Common myeloid progenitor, CD34-positive (primary cell): ENCODE results near the gene FLII.

Source experiments
- CTCF ChIA-PET: fragments of 350-600 bp; sonication (Branson Sonifier 250); formaldehyde crosslinking; loops from one replicate; lab custom pipeline; 2021; ENCODE audit warnings: antibody characterized with exemption; lab: Charles Lee
- POLR2A ChIA-PET: fragments of 350-600 bp; sonication (Branson Sonifier 250); formaldehyde crosslinking; loops from one replicate; lab custom pipeline; 2021; ENCODE audit warnings: antibody characterized with exemption; lab: Charles Lee
- DNase-seq, 3 donors: peaks; one replicate each; pipeline versions ENCODE4 v3.0.0 to v3.0.0-alpha.2; 2013
- H3K27ac ChIP-seq, 2 experiments: 1 replicate in 1 of 2; 2 replicates in 1 of 2; pipeline ENCODE4 v1.7.0; 2013; ENCODE audit warnings: inconsistent platforms in 2 of 2, low read length in 2 of 2, mild to moderate bottlenecking in 2 of 2, low read depth in 1 of 2, moderate library complexity in 1 of 2; ENCODE audit not compliant: severe bottlenecking in 2 of 2, insufficient read depth in 1 of 2, poor library complexity in 1 of 2
- H3K27me3 ChIP-seq, 5 experiments: replicated peaks in 2 of 5; 1 replicate in 3 of 5; 2 replicates in 2 of 5; pipeline versions ENCODE4 v1.6.1 to v1.7.0; 2013; ENCODE audit warnings: low read length in 4 of 5, mild to moderate bottlenecking in 2 of 5, moderate library complexity in 2 of 5, inconsistent platforms in 1 of 5; ENCODE audit not compliant: insufficient read depth in 5 of 5, control insufficient read depth in 4 of 5
- H3K36me3 ChIP-seq, 4 experiments: 1 replicate in 2 of 4; 2 replicates in 2 of 4; pipeline versions ENCODE4 v1.6.1 to v1.7.0; 2013; ENCODE audit warnings: low read length in 3 of 4, control low read depth in 1 of 4, mild to moderate bottlenecking in 1 of 4; ENCODE audit not compliant: control insufficient read depth in 4 of 4, insufficient read depth in 4 of 4
- H3K4me1 ChIP-seq, 4 experiments: 1 replicate in 3 of 4; 2 replicates in 1 of 4; pipeline versions ENCODE4 v1.6.1 to v1.7.1; 2013; ENCODE audit warnings: low read length in 3 of 4, mild to moderate bottlenecking in 3 of 4, control low read depth in 1 of 4, inconsistent platforms in 1 of 4, moderate library complexity in 1 of 4; ENCODE audit not compliant: control insufficient read depth in 4 of 4, insufficient read depth in 4 of 4; ENCODE audit errors: control extremely low read depth in 1 of 4
- H3K4me3 ChIP-seq, 7 experiments: 1 replicate in 4 of 7; 2 replicates in 3 of 7; pipeline versions ENCODE4 v1.5.1 to v1.7.0; 2013; ENCODE audit warnings: mild to moderate bottlenecking in 7 of 7, low read length in 6 of 7, moderate library complexity in 6 of 7, inconsistent platforms in 2 of 7, low read depth in 2 of 7, control low read depth in 1 of 7; ENCODE audit not compliant: insufficient read depth in 4 of 7, control insufficient read depth in 1 of 7; ENCODE audit errors: extremely low read depth in 1 of 7
- H3K9me3 ChIP-seq, 5 experiments: 1 replicate in 4 of 5; 2 replicates in 1 of 5; pipeline versions ENCODE4 v1.6.1 to v1.7.1; 2013; ENCODE audit warnings: low read length in 4 of 5, mild to moderate bottlenecking in 2 of 5, inconsistent platforms in 1 of 5, low read depth in 1 of 5, moderate library complexity in 1 of 5; ENCODE audit not compliant: control insufficient read depth in 4 of 5, insufficient read depth in 2 of 5; ENCODE audit errors: control extremely low read depth in 1 of 5
- WGBS: methylation state at CpG from one replicate; pipeline ENCODE4 v1.1.5; 2013; ENCODE audit not compliant: insufficient coverage; 5-methylcytosine and 5-hydroxymethylcytosine counted together

FLII gene

GRCh38 chr17:18256351-18256750 lies 2.2 kb downstream of the FLII start:
- Histone ChIP-seq H3K4me1 (peaks cover 3 to 32% (median 30%) of the 10 kb centered on the region in 4 experiments), H3K27me3 (no peaks in the 10 kb centered on the region), H3K27ac (no peak overlapping the region), H3K36me3 (peaks cover 3 to 54% (median 46%) of the 10 kb centered on the region in 4 experiments), H3K9me3 (no peaks in the 10 kb centered on the region), H3K4me3 (no peak overlapping the region)
- DNase-seq = no peak
- CTCF ChIA-PET = interaction anchor here (0.8 to 1.4 kb wide), 3 partner anchors 8 to 64 kb away, joined by 3 read pairs; no protein-coding TSS in a partner anchor
- 93% methylated on average over 8 of the region's 11 CpGs for WGBS
- POLR2A ChIA-PET = no interaction called here

DNA sequence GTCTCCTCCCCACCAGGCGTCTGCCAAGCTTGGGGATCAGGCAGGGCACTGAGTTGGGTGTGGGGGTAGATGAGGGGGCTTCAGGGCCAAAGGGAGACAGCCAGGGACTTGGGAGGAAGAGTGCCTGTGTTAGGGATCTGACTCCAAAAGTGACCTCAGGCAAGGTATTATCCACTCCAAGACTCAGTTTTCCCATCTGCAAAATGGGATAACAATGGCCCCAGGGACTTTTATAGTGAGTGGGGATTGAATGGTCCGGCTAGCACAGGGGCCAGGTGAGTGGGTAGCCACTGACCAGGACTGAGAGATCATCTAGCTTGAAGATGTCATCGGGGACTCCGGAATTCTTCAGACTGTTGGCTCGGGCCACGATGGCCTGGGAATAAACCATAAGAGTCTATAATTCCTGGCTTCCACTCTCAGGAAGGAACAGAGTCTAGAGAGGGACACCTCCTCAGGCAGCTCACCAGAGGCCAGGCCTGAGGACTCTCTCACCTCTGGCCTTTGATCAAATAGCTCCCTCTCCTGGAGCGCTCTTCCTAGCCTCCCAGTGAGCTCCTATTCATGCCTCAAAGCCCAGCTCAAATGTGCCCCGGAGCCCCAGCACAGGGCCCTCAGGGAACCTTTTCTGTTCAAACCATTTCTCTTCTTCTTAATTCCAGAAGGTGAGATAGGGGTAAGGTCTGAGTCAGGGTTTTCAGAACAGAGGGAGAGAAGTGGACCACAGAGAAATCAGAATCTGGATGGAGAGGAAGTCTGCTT lies 3.5 kb downstream of the FLII start:
- DNase-seq = no peak
- Histone ChIP-seq H3K27me3 (no peaks in the 10 kb centered on the region), H3K36me3 (peaks cover 3 to 67% (median 56%) of the 10 kb centered on the region in 4 experiments), H3K4me1 (peaks cover 3 to 24% (median 20%) of the 10 kb centered on the region in 4 experiments), H3K27ac (no peak overlapping the region), H3K9me3 (no peaks in the 10 kb centered on the region), H3K4me3 (no peak overlapping the region)
- 100% methylated on average over 7 of the region's 8 CpGs for WGBS
- POLR2A ChIA-PET = no interaction called here
- CTCF ChIA-PET = interaction anchor here (1.2 to 1.4 kb wide), 2 partner anchors 12 to 62 kb away, joined by 3 read pairs; no protein-coding TSS in a partner anchor

DNA sequence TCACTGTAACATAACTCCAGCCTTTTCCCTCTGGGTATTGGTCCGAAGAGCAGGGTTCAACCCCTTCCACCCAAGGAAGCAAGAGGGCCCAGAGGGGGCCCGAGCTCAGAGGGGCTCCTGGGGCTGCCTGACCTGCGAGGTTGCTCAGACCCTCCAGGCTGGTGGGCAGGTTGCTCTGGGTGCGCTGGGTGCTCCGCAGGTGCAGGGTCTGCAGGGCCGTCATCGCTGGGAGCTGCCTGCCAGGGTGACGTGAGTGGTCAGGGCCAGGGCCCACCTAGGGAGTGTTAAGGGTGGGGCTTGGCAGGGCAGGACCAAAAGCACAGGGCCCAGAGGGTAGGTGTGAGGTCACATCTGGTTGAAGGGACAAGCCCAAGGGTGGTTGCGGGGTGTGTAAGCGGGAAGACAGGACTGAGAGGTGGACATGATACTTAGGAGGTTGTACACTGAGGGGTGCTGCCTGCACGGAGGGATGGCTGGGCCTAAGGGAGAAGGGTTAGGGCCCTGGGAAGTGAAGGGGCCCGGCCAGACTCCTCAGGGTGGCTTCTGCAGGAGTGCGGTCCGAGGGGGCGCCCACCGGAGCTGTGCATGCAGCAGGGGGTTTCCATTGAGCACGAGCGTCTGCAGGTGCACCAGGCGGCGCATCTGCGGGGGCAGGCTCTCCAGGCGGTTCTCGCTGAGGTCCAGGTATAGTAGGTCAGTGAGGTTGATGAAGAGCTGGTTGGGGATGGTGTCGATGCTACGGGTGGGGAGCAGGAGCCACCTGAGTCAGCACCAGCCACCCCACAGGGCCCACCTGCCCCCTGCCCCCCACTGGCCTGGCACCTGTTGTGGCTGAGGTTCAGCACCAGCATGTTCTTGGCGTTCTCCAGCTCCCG lies 4.4 kb downstream of the FLII start:
- H3K27ac ChIP-seq = no peak overlapping the region
- POLR2A ChIA-PET = no interaction called here

GRCh38 chr17:18253187-18253884 lies 5.2 kb downstream of the FLII start:
- no peaks in the 10 kb centered on the region for H3K27me3 ChIP-seq
- H3K9me3 ChIP-seq = no peaks in the 10 kb centered on the region
- peaks cover 3 to 79% (median 63%) of the 10 kb centered on the region in 4 experiments for H3K36me3 ChIP-seq
- CTCF ChIA-PET = no interaction called here
- 96% methylated on average over 14 of the region's 16 CpGs for WGBS
- H3K4me1 ChIP-seq = peaks cover 0 to 15% (median 11%) of the 10 kb centered on the region in 4 experiments
- H3K27ac ChIP-seq = no peak overlapping the region
- no peak overlapping the region for H3K4me3 ChIP-seq
- DNase-seq = no peak
- POLR2A ChIA-PET = no interaction called here

More for the DNA sequence above, 4.4 kb downstream of the FLII start:
- no peaks in the 10 kb centered on the region for H3K27me3 ChIP-seq
- H3K4me1 ChIP-seq = peaks cover 0 to 21% (median 16%) of the 10 kb centered on the region in 4 experiments
- WGBS = over 99% methylated on average over 17 of the region's 27 CpGs
- CTCF ChIA-PET = interaction anchor here (1.2 kb wide), 1 partner anchor 61 kb away, joined by 3 read pairs; no protein-coding TSS in a partner anchor
- H3K4me3 ChIP-seq = no peak overlapping the region
- no peaks in the 10 kb centered on the region for H3K9me3 ChIP-seq
- no peak for DNase-seq
- peaks cover 3 to 71% (median 59%) of the 10 kb centered on the region in 4 experiments for H3K36me3 ChIP-seq

DNA sequence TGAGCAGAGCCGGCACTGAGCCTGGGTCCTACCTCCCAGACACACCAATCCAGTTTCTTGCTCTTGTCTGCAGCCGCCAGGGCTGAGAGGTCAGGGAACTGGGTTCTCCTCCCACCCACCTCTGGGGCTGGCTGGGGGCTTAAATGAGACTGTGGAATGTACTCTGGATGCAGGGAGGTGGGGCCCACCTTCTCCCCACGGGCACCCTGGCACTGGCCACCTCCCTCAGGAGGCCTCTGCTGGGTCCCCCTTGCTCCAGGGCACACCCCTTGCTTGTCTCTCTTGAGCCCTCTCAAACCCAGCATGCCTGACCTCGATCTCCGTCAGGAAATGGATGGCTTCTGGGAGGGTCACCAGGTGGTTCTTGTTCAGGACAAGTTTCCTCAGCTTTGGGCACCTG lies 6.4 kb downstream of the FLII start:
- ChIA-PET POLR2A (no interaction called here), CTCF (no interaction called here)
- no peak overlapping the region for H3K27ac ChIP-seq
- H3K4me1 ChIP-seq = peaks cover 0 to 7% (median 5%) of the 10 kb centered on the region in 4 experiments
- H3K4me3 ChIP-seq = no peak overlapping the region
- H3K27me3 ChIP-seq = no peaks in the 10 kb centered on the region
- peaks cover 3 to 91% (median 71%) of the 10 kb centered on the region in 4 experiments for H3K36me3 ChIP-seq
- DNase-seq = no peak
- WGBS = 100% methylated on average over 1 of the region's 5 CpGs
- no peaks in the 10 kb centered on the region for H3K9me3 ChIP-seq

DNA sequence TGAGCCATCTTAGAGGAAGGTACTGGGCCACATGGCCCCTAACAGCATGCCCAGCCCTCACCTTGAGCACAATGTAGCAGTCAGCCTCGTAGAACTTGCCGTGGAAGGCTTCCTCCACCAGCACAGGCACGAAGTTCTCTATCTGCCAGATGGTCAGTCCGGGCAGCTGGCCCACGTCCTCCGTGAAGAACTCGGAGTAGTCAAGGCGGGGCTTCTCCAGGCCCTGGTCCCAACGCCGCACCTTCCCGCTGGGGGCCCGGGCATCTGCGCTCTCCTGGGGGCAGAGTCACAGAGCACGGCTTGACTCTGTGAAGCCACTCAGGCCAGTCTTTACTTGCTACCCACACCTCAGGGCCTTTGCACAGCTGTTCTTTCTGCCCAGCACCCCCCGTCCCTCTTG lies 7.3 kb downstream of the FLII start:
- 95% methylated on average over 15 of the region's 15 CpGs for WGBS
- no peaks in the 10 kb centered on the region for H3K9me3 ChIP-seq
- H3K4me1 ChIP-seq = no peaks in the 10 kb centered on the region
- DNase-seq = no peak
- POLR2A ChIA-PET = no interaction called here
- CTCF ChIA-PET = no interaction called here
- H3K27ac ChIP-seq = no peak overlapping the region
- no peaks in the 10 kb centered on the region for H3K27me3 ChIP-seq
- peaks cover 3 to 93% (median 73%) of the 10 kb centered on the region in 4 experiments for H3K36me3 ChIP-seq
- H3K4me3 ChIP-seq = no peak overlapping the region
